Hepatocyte (in vitro differentiated cells): Measurements from ENCODE around the gene CLPSL1. TPM values are rescaled to one million over a fixed set of nuclear protein-coding genes. Genes with fewer than 3 reads are reported as not detected.
"Not testable (repeated sequence)": the region's sequence is repeated elsewhere in the genome, so short reads cannot be mapped to it uniquely, and the experiment has no call there.

Experiments used
- DNase-seq: peaks from one replicate; pipeline ENCODE4 v3.0.0-alpha.2; 2016; ENCODE audit warnings: low spot score
- H2AFZ ChIP-seq: fragments of 200-600 bp; sonication (generic); 2 replicates; pipeline ENCODE4 v1.6.0; 2016; ENCODE audit warnings: antibody characterized with exemption, mild to moderate bottlenecking
- H3K27ac ChIP-seq: fragments of 200-600 bp; sonication (generic); 2 replicates; pipeline ENCODE4 v1.5.1; 2016; ENCODE audit warnings: mild to moderate bottlenecking
- H3K27me3 ChIP-seq: fragments of 200-600 bp; sonication (generic); 2 replicates; pipeline ENCODE4 v1.6.1; 2016
- H3K36me3 ChIP-seq: fragments of 200-600 bp; sonication (generic); replicated peaks from 2 replicates; pipeline ENCODE4 v1.5.1; 2016; ENCODE audit warnings: low read depth; ENCODE audit not compliant: insufficient read depth
- H3K4me1 ChIP-seq: fragments of 200-600 bp; sonication (generic); 2 replicates; pipeline ENCODE4 v1.5.1; 2016; ENCODE audit warnings: mild to moderate bottlenecking, moderate library complexity; ENCODE audit not compliant: insufficient read depth
- H3K4me2 ChIP-seq: fragments of 200-600 bp; sonication (generic); 2 replicates; pipeline ENCODE4 v1.6.0; 2016
- H3K4me3 ChIP-seq: fragments of 200-600 bp; sonication (generic); 2 replicates; pipeline ENCODE4 v1.5.1; 2016; ENCODE audit warnings: mild to moderate bottlenecking
- H3K79me2 ChIP-seq: fragments of 200-600 bp; sonication (generic); 2 replicates; pipeline ENCODE4 v1.6.0; 2017; ENCODE audit warnings: mild to moderate bottlenecking
- H3K9me2 ChIP-seq: fragments of 200-600 bp; sonication (generic); replicated peaks from 2 replicates; pipeline ENCODE4 v1.6.0; 2017; ENCODE audit warnings: mild to moderate bottlenecking; ENCODE audit not compliant: insufficient read depth
- H3K9me3 ChIP-seq: fragments of 200-600 bp; sonication (generic); 2 replicates; pipeline ENCODE4 v1.5.1; 2016; ENCODE audit warnings: low read depth, mild to moderate bottlenecking
- H4K20me1 ChIP-seq: fragments of 200-600 bp; sonication (generic); 2 replicates; pipeline ENCODE4 v1.6.0; 2016; ENCODE audit warnings: mild to moderate bottlenecking; ENCODE audit not compliant: insufficient read depth, poor library complexity, severe bottlenecking
- CTCF ChIP-seq: fragments of 200-600 bp; sonication (generic); IDR thresholded peaks from 2 replicates; pipeline ENCODE4 v1.5.1; 2016; ENCODE audit warnings: antibody characterized with exemption, mild to moderate bottlenecking; ENCODE audit not compliant: poor library complexity
- EZH2 ChIP-seq: fragments of 200-600 bp; sonication (generic); IDR thresholded peaks from 2 replicates; pipeline ENCODE4 v1.6.1; 2016; ENCODE audit warnings: antibody characterized with exemption, mild to moderate bottlenecking, borderline replicate concordance
- EZH2phosphoT487 ChIP-seq: fragments of 200-600 bp; sonication (generic); IDR thresholded peaks from one replicate; pipeline ENCODE4 v1.6.1; 2018; ENCODE audit warnings: antibody characterized with exemption, mild to moderate bottlenecking, low read depth, moderate library complexity; ENCODE audit not compliant: unreplicated experiment, severe bottlenecking
- WGBS: methylation state at CpG from one replicate; pipeline ENCODE4 v1.1.6; 2016; ENCODE audit warnings: low lambda C conversion rate; ENCODE audit errors: missing lambda C conversion rate; 5-methylcytosine and 5-hydroxymethylcytosine counted together
- polyA plus RNA-seq: library from polyadenylated mRNA; unstranded; fragments of >200 nt; fragmentation: Nextera tagmentation; extraction: Ambion mirVana; gene quantifications from 2 replicates; pipeline ENCODE4 v1.2.1, GENCODE V29; 2016
- total RNA-seq: library from RNA; depleted of rRNA; stranded (reverse); fragments of >200 nt; gene quantifications from 2 replicates; pipeline ENCODE4 v1.2.3, GENCODE V29; 2014

CLPSL1 gene
- total and polyA plus RNA-seq, 2 experiments from 2014 or later, result not detected

- Histone ChIP-seq H3K4me2 (peak overlapping the region; percentile 95), H3K4me3 (no peak overlapping the region), H3K9me2 (no peaks in the 10 kb centered on the region), H3K79me2 (no peaks in the 10 kb centered on the region), H3K4me1 (peaks cover 38% of the 10 kb centered on the region), H3K9me3 (no peaks in the 10 kb centered on the region), H4K20me1 (no peaks in the 10 kb centered on the region), H2AFZ (no peak overlapping the region), H3K27ac (peak overlapping the region; percentile 100), H3K36me3 (no peaks in the 10 kb centered on the region), H3K27me3 (no peaks in the 10 kb centered on the region)
- 89% methylated on average over 8 of the region's 8 CpGs for WGBS
- DNase-seq, result no peak
- no peak for TF ChIP-seq CTCF
- TF ChIP-seq EZH2, result no peak
- TF ChIP-seq EZH2phosphoT487, result no peak
These were observed 47.2 kb upstream of the CLPSL1 start for GRCh38 chr6:35733633-35734032.

DNA sequence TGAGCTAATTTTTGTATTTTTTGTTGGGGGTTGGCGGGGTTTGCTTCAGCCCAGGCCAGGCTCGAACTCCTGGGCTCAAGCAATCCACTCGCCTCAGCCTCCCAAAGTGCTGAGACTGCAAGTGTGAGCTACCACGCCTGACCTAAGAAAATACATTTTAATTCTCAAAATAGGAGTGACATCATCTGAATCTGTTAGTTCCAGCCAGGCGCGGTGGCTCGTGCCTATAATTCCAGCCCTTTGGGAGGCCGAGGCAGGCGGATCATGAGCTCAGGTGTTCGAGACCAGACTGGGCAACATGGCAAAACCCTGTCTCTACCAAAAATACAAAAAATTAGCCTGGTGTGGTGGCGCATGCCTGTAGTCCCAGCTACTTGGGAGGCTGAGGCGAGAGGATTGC, 46.5 kb upstream of the CLPSL1 start:
- H4K20me1 ChIP-seq, H3K4me3 ChIP-seq, H3K36me3 ChIP-seq, DNase-seq, H3K4me2 ChIP-seq, H3K9me3 ChIP-seq, H2AFZ ChIP-seq, H3K79me2 ChIP-seq, H3K9me2 ChIP-seq, H3K27me3 ChIP-seq: not testable (repeated sequence)
- 98% methylated on average over 12 of the region's 12 CpGs for WGBS
- peak overlapping the region; percentile 100 for H3K27ac ChIP-seq
- peaks cover 34% of the 10 kb centered on the region for H3K4me1 ChIP-seq

GRCh38 chr6:35735452-35735851, 45.4 kb upstream of the CLPSL1 start:
- no peak overlapping the region for H3K27ac ChIP-seq
- no peaks in the 10 kb centered on the region for H3K36me3 ChIP-seq
- H3K4me2 ChIP-seq, result no peak overlapping the region
- peaks cover 29% of the 10 kb centered on the region for H3K4me1 ChIP-seq
- no peak overlapping the region for H2AFZ ChIP-seq
- H3K9me3 ChIP-seq, result no peaks in the 10 kb centered on the region
- H4K20me1 ChIP-seq, result no peaks in the 10 kb centered on the region
- no peaks in the 10 kb centered on the region for H3K9me2 ChIP-seq
- WGBS, result 98% methylated on average over 3 of the region's 3 CpGs
- TF ChIP-seq EZH2phosphoT487, result no peak
- no peak for TF ChIP-seq CTCF
- TF ChIP-seq EZH2, result no peak
- H3K4me3 ChIP-seq, result no peak overlapping the region
- H3K79me2 ChIP-seq, result no peaks in the 10 kb centered on the region
- no peaks in the 10 kb centered on the region for H3K27me3 ChIP-seq
- DNase-seq, result no peak

DNA sequence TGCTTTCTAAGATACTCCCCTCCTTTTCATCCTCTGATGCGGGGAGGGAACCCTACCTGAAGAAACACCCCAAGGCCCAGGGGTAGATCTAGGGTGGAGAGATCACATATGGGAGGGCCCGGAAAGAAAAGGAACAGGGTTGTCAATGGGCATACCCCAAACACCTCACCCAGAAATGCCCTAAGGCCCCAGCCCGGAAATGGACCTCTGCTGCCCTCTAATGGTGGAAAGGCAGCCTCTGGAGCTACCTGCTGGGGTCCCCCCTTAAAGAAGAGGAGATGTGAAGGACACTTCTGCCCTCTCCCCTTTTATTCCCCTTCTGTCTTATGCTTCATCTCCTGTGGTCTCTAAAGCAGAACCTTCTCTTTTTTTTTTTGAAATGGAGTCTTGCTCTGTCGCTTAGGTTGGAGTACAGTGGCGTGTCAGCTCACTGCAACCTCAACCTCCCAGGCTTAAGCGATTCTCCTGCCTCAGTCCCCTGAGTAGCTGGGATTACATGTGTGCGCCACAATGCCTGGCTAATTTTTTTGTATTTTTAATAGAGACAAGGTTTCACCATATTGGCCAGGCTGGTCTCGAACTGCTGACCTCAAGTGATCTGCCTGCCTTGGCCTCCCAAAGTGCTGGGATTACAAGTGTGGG, 44.4 kb upstream of the CLPSL1 start:
- Histone ChIP-seq H3K4me2 (no peak overlapping the region), H2AFZ (no peak overlapping the region)

More for the DNA sequence above, 44.4 kb upstream of the CLPSL1 start:
- Histone ChIP-seq H3K36me3 (no peaks in the 10 kb centered on the region), H3K4me3 (no peak overlapping the region), H3K79me2 (no peaks in the 10 kb centered on the region), H4K20me1 (no peaks in the 10 kb centered on the region), H3K27me3 (no peaks in the 10 kb centered on the region), H3K9me2 (no peaks in the 10 kb centered on the region), H3K27ac (no peak overlapping the region), H3K9me3 (no peaks in the 10 kb centered on the region), H3K4me1 (peaks cover 21% of the 10 kb centered on the region)
- peak; percentile 78 for DNase-seq
- TF ChIP-seq EZH2phosphoT487 (no peak), CTCF (peak; percentile 92), EZH2 (no peak)
- WGBS, result 69% methylated on average over 8 of the region's 8 CpGs
